Fibroblast of skin of right biceps (primary cell): Measurements from ENCODE around the gene COL5A1.

Experiments
- DNase-seq: peaks from one replicate; pipeline ENCODE4 v3.0.0-alpha.2; 2013

COL5A1 gene

GRCh38 chr9:134626571-134627416 is 14.8 kb upstream of the COL5A1 start:
- peak; percentile 91 for DNase-seq

GRCh38 chr9:134627417-134628353 is 13.9 kb upstream of the COL5A1 start:
- no peak for DNase-seq

GRCh38 chr9:134628354-134628736 is 13.3 kb upstream of the COL5A1 start:
- no peak for DNase-seq

- no peak for DNase-seq
These were observed 12.5 kb upstream of the COL5A1 start for GRCh38 chr9:134629061-134629585.

GRCh38 chr9:134629586-134630392 is 11.8 kb upstream of the COL5A1 start:
- no peak for DNase-seq

GRCh38 chr9:134630393-134630790 is 11.2 kb upstream of the COL5A1 start:
- DNase-seq = no peak

- DNase-seq = no peak
These were observed 10.7 kb upstream of the COL5A1 start for GRCh38 chr9:134630861-134631260.

GRCh38 chr9:134631881-134632280 is 9.7 kb upstream of the COL5A1 start:
- DNase-seq = no peak

- no peak for DNase-seq
These were observed 9.3 kb upstream of the COL5A1 start for GRCh38 chr9:134632329-134632728.

GRCh38 chr9:134633362-134634142 is 8.1 kb upstream of the COL5A1 start:
- no peak for DNase-seq

- no peak for DNase-seq
These were observed 7.4 kb upstream of the COL5A1 start for GRCh38 chr9:134634176-134634575.

- no peak for DNase-seq
These were observed 6.9 kb upstream of the COL5A1 start for GRCh38 chr9:134634667-134635230.

GRCh38 chr9:134635351-134636148 is 6.1 kb upstream of the COL5A1 start:
- no peak for DNase-seq

GRCh38 chr9:134636149-134636507 is 5.5 kb upstream of the COL5A1 start:
- no peak for DNase-seq

GRCh38 chr9:134637241-134637640 is 4.4 kb upstream of the COL5A1 start:
- DNase-seq = no peak

- DNase-seq = no peak
These were observed 3.7 kb upstream of the COL5A1 start for GRCh38 chr9:134637696-134638501.

- no peak for DNase-seq
These were observed 3.0 kb upstream of the COL5A1 start for GRCh38 chr9:134638502-134639090.

- no peak for DNase-seq
These were observed 1.6 kb upstream of the COL5A1 start for GRCh38 chr9:134639994-134640393.

- peak; percentile 19 for DNase-seq
These were observed 964 bp upstream of the COL5A1 start for GRCh38 chr9:134640506-134641172.
